WI38 (cell line): ENCODE data around the gene PLEKHH1.

Experiments used
- H3K4me3 ChIP-seq: 2 replicates; pipeline ENCODE4 v1.5.1; 2011; ENCODE audit warnings: low read depth, mild to moderate bottlenecking, control low read depth, low read length
- CTCF ChIP-seq: IDR thresholded peaks from 2 replicates; pipeline ENCODE4 v1.5.1; 2012; ENCODE audit warnings: low read depth, mild to moderate bottlenecking, control low read depth, low read length

The PLEKHH1 gene

GRCh38 chr14:67544590-67544989 is 11.5 kb downstream of the PLEKHH1 start:
- no peak for TF ChIP-seq CTCF
- no peak overlapping the region for H3K4me3 ChIP-seq

- no peak overlapping the region for H3K4me3 ChIP-seq
- TF ChIP-seq CTCF, result no peak
Measured at GRCh38 chr14:67547224-67547780, 14.2 kb downstream of the PLEKHH1 start.

GRCh38 chr14:67549734-67550133 is 16.6 kb downstream of the PLEKHH1 start:
- no peak for TF ChIP-seq CTCF
- no peak overlapping the region for H3K4me3 ChIP-seq

- no peak for TF ChIP-seq CTCF
- no peak overlapping the region for H3K4me3 ChIP-seq
Measured at GRCh38 chr14:67551123-67551522, 18.0 kb downstream of the PLEKHH1 start.

GRCh38 chr14:67551940-67552339 is 18.9 kb downstream of the PLEKHH1 start:
- TF ChIP-seq CTCF, result no peak
- H3K4me3 ChIP-seq, result no peak overlapping the region

GRCh38 chr14:67553547-67553946 is 20.5 kb downstream of the PLEKHH1 start:
- no peak overlapping the region for H3K4me3 ChIP-seq
- no peak for TF ChIP-seq CTCF

- H3K4me3 ChIP-seq, result no peak overlapping the region
- TF ChIP-seq CTCF, result no peak
Measured at GRCh38 chr14:67554341-67554740, 21.3 kb downstream of the PLEKHH1 start.
